Measurements from ENCODE around the gene SPO11.
A peak's percentile ranks its signal among the peaks of the same experiment; 100 is the strongest.
"Not testable (repeated sequence)": the region's sequence is repeated elsewhere in the genome, so short reads cannot be mapped to it uniquely, and the experiment has no call there.

The SPO11 gene

GRCh38 chr20:57342829-57343228, 13.2 kb downstream of the SPO11 start:
- DNase-seq, result no peak

- peak in 4 of 5 donors; percentile 35 to 60 (median 47) for DNase-seq
Measured at GRCh38 chr20:57346477-57346876, 16.9 kb downstream of the SPO11 start.

GRCh38 chr20:57347393-57347792, 17.8 kb downstream of the SPO11 start:
- no peak for DNase-seq

DNA sequence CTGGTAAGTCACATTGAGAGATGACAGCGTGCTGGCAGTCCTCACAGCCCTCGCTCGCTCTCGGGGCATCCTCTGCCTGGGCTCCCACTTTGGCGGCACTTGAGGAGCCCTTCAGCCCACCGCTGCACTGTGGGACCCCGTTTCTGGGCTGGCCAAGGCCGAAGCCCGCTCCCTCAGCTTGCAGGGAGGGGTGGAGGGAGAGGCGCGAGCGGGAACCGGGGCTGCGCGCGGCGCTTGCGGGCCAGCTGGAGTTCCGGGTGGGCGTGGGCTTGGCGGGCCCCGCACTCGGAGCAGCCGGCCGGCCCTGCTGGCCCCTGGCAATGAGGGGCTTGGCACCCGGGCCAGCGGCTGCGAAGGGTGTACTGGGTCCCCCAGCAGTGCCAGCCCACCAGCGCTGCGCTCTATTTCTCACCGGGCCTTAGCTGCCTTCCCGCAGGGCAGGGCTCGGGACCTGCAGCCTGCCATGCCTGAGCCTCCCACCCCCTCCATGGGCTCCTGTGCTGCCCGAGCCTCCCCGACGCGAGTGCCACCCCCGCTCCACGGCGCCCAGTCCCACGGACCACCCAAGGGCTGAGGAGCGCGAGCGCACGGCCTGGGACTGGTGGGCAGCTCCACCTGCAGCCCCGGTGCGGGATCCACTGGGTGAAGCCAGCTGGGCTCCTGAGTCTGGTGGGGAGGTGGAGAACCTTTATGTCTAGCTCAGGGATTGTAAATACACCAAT, 18.8 kb downstream of the SPO11 start:
- DNase-seq, result not testable (repeated sequence)

GRCh38 chr20:57348922-57349574, 19.4 kb downstream of the SPO11 start:
- peak in 1 of 5 donors; percentile 8 for DNase-seq

DNA sequence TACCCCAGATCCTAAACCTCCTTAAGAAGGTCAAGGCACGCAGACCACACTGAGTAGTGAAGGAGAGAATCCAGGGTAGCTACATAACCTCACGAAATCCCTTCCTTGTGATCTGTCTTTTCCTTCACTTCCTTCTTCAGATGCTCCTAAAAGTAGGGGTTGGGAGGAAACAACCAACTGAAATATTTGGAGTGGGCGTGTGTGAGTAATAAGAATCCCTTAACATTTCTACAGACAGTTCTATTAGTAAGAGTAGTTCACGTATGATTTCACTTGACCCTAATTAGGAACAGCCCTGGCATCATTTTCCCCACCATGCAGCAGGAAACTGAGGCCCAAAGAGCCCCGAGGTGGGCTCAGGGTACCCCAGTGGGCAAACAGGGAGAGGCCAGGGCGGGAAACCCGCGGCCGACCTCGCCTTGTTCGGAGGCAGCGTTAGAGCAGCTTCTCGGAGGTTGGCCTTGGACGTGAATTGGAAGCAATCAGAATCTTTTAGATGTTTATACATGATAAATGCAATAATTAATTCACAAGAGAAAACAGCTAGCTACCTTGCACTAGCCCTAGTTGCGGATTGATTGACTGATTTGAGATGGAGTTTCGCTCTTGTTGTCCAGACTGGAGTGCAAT, 20.6 kb downstream of the SPO11 start:
- no peak for DNase-seq

GRCh38 chr20:57350726-57351041, 21.1 kb downstream of the SPO11 start:
- DNase-seq, result not testable (repeated sequence)

- DNase-seq, result peak; percentile 81 to 90 (median 88)
Measured at GRCh38 chr20:57351042-57351783, 21.6 kb downstream of the SPO11 start, which contains the start of gene RAE1. TSS of gene RAE1 (plus strand) at chr20:57351255. CDS start at chr20:57354039, 2,784 bp downstream.

- DNase-seq, result no peak
Measured at GRCh38 chr20:57352305-57352704, 22.7 kb downstream of the SPO11 start.

- DNase-seq, result no peak
Measured at GRCh38 chr20:57353351-57353750, 23.7 kb downstream of the SPO11 start.

GRCh38 chr20:57361517-57361916, 31.9 kb downstream of the SPO11 start:
- no peak for DNase-seq

DNA sequence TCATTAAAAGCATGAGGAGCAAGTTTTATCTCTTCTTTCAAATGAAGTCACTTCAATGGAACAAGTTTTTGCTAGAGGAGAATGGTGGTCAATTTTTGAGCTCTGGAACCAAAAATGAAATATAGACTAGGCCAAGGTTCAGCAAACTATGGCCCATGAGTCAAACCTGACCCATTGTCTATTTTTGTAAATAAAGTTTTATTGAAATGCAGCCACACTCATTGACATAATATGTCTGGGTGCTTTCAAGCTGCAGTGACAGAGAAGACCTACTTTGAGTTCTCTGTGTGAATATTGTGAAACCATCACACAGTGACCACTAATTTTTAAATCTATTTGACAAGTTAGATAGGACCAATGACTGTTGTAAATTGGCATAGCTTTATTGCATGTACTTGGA, 34.8 kb downstream of the SPO11 start:
- DNase-seq, result no peak

GRCh38 chr20:57369596-57369995, 40.0 kb downstream of the SPO11 start:
- no peak for DNase-seq

GRCh38 chr20:57370316-57370715, 40.7 kb downstream of the SPO11 start:
- no peak for DNase-seq

DNA sequence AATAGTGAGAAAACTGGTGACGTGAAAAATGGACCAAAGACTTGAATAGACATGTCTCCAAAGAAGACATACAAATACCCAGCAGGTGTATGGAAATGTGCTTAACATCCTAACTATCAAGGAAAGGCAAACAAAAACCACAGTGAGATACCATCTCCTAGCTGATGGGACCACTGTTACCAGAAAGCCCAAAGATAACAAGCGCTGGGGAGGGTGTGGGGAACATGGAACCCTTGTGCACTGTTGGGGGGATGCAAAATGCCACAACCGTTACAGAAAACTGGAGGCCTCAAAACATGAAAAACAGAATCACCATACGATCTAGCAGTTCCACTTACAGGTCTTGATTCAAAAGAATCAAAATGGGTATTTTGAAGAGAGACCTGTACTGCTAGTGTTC, 41.8 kb downstream of the SPO11 start:
- DNase-seq, result no peak

DNA sequence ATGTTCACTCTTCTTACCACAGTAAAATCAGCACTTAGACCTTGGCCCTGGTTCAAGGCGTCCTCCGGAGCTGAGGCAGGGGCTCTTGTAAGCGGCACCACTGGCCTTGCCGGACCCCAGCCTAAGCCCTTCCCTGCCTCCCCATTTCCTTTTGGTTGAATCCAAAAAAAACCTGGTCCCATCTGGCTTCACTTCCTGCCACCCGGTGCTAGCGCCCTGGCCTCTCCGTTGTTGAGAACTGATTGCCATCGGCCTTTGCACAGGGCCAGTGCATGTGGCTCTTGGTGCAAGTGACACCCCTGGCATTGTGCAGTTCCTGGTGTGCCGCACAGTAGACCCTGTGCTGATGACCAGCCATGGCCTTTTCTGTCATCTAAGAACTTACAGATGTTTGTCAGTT, 42.6 kb downstream of the SPO11 start:
- DNase-seq, result no peak

DNA sequence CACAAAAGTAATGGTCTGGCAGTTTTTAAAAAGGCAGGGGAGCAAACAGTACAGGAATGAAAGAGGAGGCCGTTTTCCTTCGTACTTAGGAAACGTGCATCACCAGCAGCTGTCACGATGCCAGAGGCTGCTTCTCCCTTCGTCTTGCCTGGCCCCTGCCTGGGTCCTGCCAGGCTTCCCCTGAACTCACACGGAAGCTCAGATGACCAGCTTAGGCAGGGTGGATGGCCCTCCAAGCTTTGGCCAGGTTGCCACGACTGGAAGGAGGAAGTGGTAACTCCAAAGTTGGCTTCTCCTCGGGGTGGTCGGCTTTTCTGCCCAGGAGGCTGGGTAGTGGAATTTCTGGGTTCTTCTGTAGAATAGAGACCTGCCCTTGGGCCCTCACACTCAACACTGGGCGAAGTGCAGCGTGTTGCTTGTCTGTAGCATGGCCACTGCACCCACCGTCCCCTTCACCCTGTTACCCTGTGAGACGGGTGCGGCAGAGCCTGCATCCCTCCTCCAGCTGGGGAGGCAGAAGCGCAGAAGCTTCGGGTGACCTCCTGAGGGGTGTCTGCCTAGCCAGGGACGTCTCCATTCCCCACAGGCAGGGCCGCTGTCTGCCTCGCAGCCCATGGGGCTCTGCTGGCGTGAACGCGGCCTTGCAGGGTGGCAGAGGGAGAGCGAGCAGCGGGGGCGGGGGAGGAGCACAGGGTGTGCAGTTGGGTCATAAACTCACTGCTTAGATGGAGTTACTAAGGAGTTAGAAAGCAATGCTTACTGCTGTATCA, 43.2 kb downstream of the SPO11 start:
- DNase-seq, result no peak

DNA sequence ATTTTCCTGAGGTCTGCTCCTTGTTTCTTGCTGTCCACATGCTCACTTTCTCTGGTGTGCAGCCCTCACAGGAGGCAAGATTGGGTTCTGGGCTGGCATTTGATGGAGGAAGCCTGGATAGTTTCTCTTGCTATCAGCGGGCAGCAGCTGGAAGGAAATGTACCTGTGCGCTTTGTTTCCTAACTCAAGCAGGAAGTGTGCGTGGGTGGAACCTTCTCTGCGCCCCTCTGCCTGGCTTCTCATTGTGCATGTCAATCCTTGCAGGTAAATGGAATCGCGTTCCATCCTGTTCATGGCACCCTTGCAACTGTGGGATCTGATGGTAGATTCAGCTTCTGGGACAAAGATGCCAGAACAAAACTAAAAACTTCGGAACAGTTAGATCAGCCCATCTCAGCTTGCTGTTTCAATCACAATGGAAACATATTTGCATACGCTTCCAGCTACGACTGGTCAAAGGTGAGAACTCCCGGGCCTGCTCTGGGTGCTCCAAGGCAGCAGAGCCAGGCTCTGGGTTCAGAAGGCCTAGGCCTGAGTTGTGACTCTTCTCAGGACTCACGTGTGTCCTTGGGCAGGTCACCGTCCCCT, 44.8 kb downstream of the SPO11 start:
- DNase-seq, result no peak

DNA sequence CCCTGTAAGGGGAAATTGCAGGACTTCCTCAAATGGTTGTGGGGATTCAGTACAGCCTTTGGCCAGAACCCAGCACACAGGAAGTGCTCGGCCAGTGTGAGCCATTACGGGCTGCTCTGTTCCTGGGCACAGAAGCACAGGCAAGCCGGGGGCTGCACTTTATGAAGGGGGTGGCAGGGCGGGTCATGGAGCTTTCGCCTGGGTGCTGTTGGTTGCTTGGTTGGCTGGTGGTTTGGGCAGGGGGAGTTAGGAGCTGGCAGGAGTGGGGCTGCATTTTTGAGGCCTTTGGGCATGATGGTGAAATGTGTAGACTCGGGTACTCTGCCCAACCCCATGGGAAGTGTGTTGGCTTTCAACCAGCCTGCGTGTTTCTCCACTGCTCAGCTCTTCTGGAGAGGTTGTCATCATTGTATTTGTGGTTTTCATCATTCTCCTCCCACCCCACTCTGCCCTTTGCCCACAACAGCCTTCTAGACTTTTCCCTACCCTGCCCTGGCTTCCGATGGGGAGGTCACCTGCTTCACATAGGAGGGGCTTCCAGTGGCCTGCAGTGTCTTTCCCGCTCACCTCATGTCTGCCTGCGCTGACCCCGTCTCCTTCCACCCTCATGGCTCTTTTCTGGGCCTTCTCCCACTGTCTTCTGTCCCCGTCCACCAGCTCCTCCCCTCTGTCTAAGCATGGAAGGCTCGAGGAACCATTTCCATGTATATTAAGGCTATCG, 45.5 kb downstream of the SPO11 start:
- no peak for DNase-seq

DNA sequence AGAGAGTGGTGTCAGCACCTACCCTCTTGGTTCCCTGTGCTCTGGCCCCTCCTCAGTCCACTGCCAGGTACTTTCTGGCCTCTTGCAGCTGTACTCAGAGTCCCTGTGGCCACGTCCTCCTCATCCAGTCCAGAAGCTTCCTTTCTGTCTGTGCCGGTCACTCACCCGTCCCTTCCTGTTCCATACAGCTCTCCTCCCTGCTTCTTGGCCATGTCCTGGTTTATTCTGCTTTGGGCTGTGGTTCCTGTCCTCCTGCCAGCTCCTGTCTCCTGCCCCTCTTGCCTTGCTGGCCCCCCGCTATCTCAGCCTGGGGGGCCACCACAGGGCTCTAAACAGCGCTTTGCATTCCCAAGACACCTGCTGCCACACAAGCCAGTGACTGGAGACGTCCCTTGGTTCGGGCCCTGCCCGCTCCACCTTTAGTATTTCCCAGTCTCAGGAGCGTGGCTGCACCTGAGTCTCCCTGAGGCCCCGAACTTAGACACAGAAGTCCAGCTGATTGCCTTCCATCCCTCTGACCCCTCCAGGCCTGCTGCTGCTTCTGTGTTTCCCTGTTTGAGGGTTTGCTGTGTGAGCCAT, 46.1 kb downstream of the SPO11 start:
- DNase-seq, result no peak

DNA sequence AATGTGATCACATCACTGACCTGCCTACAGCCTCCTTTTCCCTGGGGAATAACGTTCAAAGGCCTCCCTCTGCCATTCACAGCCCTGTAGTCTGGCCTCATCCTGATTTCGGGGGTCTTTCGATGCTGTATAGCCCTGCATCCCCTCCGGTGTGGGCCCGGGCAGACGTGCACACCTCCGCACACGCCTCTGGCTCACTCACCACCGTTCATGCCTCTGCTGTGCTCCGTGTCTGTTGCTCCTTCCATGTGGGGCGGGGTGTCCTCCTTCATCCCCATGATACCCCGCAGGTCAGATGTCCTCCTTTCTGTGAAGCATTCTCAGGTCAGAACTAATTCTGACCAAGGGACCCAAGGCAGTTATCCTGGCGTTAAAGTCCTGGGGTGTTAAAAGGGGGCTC, 47.7 kb downstream of the SPO11 start:
- DNase-seq, result no peak
